Large intestine (tissue), 3 donors: ENCODE data around the gene KMT2C. TPM values are rescaled to one million over a fixed set of nuclear protein-coding genes. Genes with fewer than 3 reads are reported as not detected.

ENCODE experiments used
- DNase-seq, 2 donors: peaks; one replicate each; pipeline versions ENCODE4 v3.0.0 to v3.0.0-alpha.2; 2013
- H3K27ac ChIP-seq: one replicate; pipeline ENCODE4 v1.5.1; 2013; ENCODE audit warnings: low read length
- H3K27me3 ChIP-seq: 2 replicates; pipeline ENCODE4 v1.6.1; 2013; ENCODE audit warnings: low read length; ENCODE audit not compliant: control insufficient read depth, insufficient read depth
- H3K36me3 ChIP-seq: 2 replicates; pipeline ENCODE4 v1.6.1; 2013; ENCODE audit warnings: low read length; ENCODE audit not compliant: control insufficient read depth, insufficient read depth
- H3K4me1 ChIP-seq: one replicate; pipeline ENCODE4 v1.6.1; 2013; ENCODE audit warnings: low read length; ENCODE audit not compliant: control insufficient read depth, insufficient read depth
- H3K4me3 ChIP-seq: one replicate; pipeline ENCODE4 v1.5.1; 2013; ENCODE audit warnings: low read length
- H3K9me3 ChIP-seq: one replicate; pipeline ENCODE4 v1.6.1; 2013; ENCODE audit warnings: mild to moderate bottlenecking, low read depth, low read length, moderate library complexity; ENCODE audit not compliant: control insufficient read depth
- WGBS: methylation state at CpG from one replicate; pipeline ENCODE4 v1.1.5; 2013; ENCODE audit warnings: low lambda C conversion rate; ENCODE audit not compliant: insufficient coverage; 5-methylcytosine and 5-hydroxymethylcytosine counted together
- polyA plus RNA-seq: library from polyadenylated mRNA; unstranded; fragments of 120-200 nt; gene quantifications from one replicate; pipeline ENCODE4 v1.2.1, GENCODE V29; 2013

KMT2C gene
- polyA plus RNA-seq, 1 donor, result 34.1 TPM

DNA sequence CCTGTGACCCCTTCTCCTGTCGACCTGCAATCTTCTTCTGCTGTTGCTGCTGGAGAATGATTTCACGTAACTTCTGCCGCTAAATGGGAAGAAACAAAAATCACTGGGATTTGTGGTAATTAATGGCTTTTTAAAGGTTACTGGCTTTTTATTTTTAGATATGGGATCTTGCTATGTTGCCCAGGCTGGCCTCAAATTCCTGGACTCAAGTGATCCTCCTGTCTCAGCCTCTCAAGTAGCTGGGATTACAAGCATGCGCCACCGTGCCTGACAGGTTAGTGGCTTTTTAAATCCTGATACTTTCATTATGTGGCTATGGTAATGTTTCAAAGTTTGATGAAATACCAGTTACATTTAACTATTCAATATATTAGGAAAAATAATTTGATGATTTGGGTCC, 255.8 kb downstream of the KMT2C start:
- Histone ChIP-seq H3K4me3 (no peak overlapping the region), H3K27me3 (no peaks in the 10 kb centered on the region), H3K4me1 (no peaks in the 10 kb centered on the region), H3K9me3 (no peaks in the 10 kb centered on the region), H3K36me3 (peaks cover 75% of the 10 kb centered on the region), H3K27ac (no peak overlapping the region)
- WGBS, result no CpG with 5 or more reads among the region's 5 CpGs
- DNase-seq, result no peak

DNA sequence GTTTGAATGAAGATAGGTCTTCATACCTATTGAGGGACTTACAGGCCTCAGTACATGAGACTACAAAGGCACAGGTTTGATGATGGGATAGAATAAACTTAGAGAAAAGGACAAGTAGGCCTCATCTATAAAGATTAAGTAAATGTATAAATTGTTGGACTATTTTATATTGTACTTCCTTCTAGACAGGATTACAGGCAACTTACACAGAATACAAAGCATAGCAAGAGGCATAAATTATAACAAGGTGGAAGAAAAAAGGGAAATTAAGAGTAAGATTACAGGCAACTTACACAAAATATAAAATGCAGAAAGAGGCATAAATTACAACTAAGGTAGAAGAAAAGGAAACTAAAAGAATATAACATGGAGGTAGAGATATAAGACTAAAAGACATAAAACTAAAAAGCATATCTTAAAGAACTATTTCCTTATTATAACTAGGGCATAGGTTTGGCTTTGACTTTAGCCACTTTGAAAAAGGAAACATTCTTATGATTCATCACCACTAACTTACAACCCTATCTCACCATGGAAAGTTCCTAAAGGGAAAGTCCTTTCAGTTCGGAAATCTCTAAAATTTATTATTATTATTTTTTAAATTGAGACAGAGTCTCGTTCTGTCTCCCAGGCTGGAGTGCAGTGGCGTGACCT, 257.3 kb downstream of the KMT2C start:
- H3K9me3 ChIP-seq, result no peaks in the 10 kb centered on the region
- DNase-seq, result no peak
- no peaks in the 10 kb centered on the region for H3K4me1 ChIP-seq
- H3K27ac ChIP-seq, result no peak overlapping the region
- H3K36me3 ChIP-seq, result peaks cover 72% of the 10 kb centered on the region
- no peaks in the 10 kb centered on the region for H3K27me3 ChIP-seq
- 100% methylated on average over 1 of the region's 3 CpGs for WGBS
- H3K4me3 ChIP-seq, result no peak overlapping the region

DNA sequence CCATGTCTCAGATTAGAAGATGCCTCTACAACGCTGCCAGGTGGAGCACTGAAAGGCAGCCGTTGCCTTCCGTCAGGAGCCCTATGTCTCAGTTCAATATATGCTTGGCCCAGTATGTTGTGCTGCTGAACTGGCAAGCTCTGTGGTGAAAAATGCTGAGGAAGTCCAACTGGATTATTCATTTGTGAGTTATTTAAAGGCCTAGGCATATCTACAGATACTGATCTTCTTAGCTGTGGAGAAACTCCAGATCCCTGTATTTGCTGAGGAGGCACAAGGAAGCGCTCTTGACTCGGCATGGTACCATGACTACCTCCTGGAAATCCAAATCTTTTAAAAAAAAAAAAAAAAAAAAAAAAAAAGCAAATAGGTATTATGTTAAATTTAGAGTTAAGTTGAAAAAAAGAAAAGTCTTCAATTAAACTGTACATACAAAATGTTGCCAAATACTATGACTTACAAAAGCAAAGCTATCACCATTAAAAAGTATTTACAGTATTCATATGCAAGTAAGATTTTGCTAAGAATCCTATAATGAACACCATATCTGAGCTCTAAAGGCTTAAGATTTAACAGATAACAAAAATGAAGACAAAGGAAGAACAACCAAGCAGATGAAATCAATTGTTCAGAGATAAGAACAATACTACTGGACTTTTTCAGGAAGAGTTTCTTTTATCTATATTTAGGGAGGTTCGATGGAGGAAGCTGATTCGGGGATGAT, 258.0 kb downstream of the KMT2C start:
- Histone ChIP-seq H3K4me1 (no peaks in the 10 kb centered on the region), H3K4me3 (no peak overlapping the region), H3K27ac (no peak overlapping the region), H3K9me3 (no peaks in the 10 kb centered on the region), H3K27me3 (no peaks in the 10 kb centered on the region), H3K36me3 (peaks cover 71% of the 10 kb centered on the region)
- WGBS, result no CpG with 5 or more reads among the region's 7 CpGs
- DNase-seq, result no peak

DNA sequence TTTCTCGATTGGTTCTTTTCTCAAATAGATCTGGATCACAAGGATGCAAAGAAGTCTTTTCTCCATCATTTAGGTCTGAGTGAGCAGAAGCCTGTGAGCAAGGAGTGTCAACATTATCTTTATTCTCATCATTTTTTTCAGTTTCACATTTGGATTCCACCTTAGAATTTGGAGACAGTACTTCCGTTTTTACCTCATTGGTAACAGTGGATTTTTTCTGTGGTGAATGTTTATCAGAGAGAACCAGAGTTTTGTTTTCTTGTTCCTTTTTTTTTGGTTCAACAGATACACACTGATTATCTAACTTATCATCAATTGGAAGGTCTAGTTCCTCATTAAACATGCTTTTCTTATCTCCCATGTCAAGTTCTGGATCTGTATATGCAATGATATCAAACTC, 259.0 kb downstream of the KMT2C start:
- no peaks in the 10 kb centered on the region for H3K27me3 ChIP-seq
- DNase-seq, result no peak
- WGBS, result 100% methylated on average over 1 of the region's 2 CpGs
- H3K4me3 ChIP-seq, result no peak overlapping the region
- H3K27ac ChIP-seq, result no peak overlapping the region
- H3K4me1 ChIP-seq, result no peaks in the 10 kb centered on the region
- H3K9me3 ChIP-seq, result no peaks in the 10 kb centered on the region
- peaks cover 68% of the 10 kb centered on the region for H3K36me3 ChIP-seq

DNA sequence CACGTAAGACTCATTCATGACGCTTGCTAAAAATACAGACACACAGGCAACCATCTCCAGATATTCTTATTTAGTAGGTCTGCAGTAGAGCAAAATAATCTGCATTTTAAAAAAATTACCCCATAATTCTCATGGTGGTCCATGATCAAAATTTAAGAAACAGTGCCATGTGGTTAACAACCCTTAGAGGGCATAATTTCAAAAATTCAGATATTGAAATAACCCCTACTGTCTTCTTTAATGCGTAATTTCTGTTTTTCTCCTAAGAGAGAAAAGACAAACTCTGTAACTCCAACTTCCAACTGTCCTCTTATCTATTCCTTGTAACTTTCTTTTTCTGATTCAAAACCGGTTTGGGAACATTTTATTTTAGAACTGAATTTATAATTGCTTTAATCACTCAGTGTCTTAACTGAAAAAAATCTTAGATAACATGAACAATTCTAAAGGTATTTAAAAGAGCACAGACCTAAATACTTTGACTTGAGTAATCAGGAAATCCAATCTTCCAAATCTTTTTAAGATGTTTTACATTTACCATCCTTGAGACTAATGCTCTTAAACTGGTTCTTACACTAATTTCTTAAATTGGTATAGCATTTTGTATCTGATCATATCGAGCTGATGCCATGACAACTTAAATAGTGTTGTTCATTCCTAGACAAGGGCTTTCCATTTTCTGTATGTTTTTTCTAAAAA, 262.3 kb downstream of the KMT2C start:
- DNase-seq, result no peak
- no peaks in the 10 kb centered on the region for H3K27me3 ChIP-seq
- H3K4me1 ChIP-seq, result no peaks in the 10 kb centered on the region
- no peak overlapping the region for H3K27ac ChIP-seq
- H3K4me3 ChIP-seq, result no peak overlapping the region
- 100% methylated on average over 3 of the region's 5 CpGs for WGBS
- H3K9me3 ChIP-seq, result no peaks in the 10 kb centered on the region
- H3K36me3 ChIP-seq, result peaks cover 61% of the 10 kb centered on the region

DNA sequence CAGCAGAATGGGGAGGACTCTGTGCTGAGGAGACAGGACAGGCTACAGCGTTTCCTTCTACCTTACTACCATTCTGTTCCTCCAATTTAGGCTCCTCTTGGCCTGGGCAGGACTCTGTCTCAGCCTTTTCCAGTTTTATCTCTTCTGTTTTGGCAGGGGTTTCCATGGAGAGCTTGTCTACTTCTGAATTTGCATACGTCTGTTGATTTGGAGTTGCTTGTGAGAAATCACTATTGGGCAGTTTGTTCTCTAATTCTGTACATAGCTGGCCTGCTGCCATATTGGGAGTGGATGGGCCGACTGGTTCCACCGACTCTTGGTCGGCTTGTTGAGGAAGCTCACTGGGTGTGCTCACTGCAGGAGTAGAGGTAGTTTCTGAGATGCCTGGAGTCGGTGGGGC, 273.5 kb downstream of the KMT2C start:
- WGBS, result no CpG with 5 or more reads among the region's 6 CpGs
- no peak for DNase-seq
- H3K36me3 ChIP-seq, result peaks cover 70% of the 10 kb centered on the region

DNA sequence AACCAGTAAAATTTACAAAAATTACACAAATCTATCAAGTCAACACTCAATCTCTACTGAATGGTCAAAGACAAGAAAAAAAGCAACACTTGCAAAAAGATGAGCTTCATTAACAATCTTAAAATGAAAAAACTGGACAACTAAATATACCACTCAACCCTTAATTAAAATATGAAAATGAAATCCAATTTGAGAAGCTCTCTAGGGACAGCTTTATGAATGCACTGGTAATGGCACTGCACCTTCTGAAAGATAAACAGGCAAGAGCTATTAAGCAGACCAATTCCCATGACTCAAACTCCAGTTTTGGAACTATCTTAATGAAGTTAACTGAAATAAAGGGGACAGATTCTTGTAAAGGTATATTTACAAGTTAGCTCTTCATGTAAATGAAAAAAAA, 274.6 kb downstream of the KMT2C start:
- Histone ChIP-seq H3K9me3 (no peaks in the 10 kb centered on the region), H3K27ac (no peak overlapping the region), H3K4me1 (no peaks in the 10 kb centered on the region), H3K36me3 (peaks cover 68% of the 10 kb centered on the region), H3K27me3 (no peaks in the 10 kb centered on the region), H3K4me3 (no peak overlapping the region)
- no peak for DNase-seq

More for the DNA sequence above, 273.5 kb downstream of the KMT2C start:
- Histone ChIP-seq H3K9me3 (no peaks in the 10 kb centered on the region), H3K27me3 (no peaks in the 10 kb centered on the region), H3K27ac (no peak overlapping the region), H3K4me1 (no peaks in the 10 kb centered on the region), H3K4me3 (no peak overlapping the region)

DNA sequence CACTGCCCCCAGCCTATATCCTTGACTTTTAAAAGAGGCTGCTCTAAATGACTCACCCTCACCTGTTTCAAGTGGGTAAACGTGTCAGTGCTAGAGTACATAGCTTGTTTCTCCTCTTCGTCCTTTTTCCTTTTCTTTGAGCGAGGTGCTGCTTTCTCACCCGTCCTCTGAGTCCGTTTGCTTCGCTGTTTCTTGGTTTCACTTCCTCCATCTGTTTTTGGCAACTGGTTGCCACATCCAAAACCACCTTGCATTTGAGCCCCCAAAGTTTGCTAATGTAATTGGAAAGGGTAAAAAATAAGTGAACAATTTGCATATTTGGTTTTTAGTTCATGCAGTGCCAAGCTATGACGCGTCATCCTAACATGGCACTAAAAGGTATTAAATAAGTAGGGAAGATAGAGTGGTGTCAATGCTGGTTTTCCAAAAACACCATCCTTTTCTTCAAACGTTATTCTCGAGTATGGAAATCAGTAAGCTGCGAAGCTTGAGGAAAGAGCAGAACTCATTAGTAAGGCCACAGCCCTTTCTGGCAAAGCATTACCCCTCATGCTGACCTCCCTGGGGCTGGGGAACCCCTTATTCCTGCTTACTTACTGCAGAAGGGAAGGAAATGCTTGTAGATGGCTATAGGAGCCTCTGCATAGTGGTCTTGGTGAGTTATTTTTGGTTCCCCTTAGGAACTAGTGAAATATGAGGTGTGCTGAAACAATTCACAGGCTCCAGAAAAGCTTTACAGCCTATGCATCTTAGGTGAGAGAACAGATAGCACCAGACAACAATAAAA, 276.8 kb downstream of the KMT2C start:
- DNase-seq, result no peak
- no peak overlapping the region for H3K4me3 ChIP-seq
- H3K9me3 ChIP-seq, result no peaks in the 10 kb centered on the region
- H3K36me3 ChIP-seq, result peaks cover 74% of the 10 kb centered on the region
- H3K27ac ChIP-seq, result no peak overlapping the region
- H3K27me3 ChIP-seq, result no peaks in the 10 kb centered on the region
- WGBS, result 93% methylated on average over 5 of the region's 11 CpGs
- no peaks in the 10 kb centered on the region for H3K4me1 ChIP-seq

DNA sequence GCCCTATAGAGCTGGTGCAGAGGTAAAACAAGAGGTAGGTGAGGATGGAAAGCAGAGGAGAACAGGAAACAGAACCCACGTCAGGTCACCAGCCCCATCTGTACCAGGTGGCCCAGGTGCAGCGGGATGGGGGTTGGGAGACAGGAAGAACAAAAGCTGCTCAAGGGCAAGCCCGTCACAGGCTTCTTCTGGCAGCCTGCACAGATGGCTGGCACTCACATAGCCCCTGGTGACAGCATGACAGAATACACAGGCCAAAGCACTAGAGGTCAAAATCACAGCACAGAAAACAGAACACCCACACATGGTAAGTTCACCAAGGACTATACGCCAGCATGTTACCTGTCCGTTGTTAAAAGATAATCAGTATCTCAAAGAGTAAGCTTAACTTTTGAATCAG, 283.5 kb downstream of the KMT2C start:
- WGBS, result 100% methylated on average over 1 of the region's 5 CpGs
- Histone ChIP-seq H3K4me1 (no peaks in the 10 kb centered on the region), H3K4me3 (no peak overlapping the region), H3K27ac (no peak overlapping the region), H3K36me3 (peaks cover 77% of the 10 kb centered on the region), H3K27me3 (no peaks in the 10 kb centered on the region), H3K9me3 (no peaks in the 10 kb centered on the region)
- DNase-seq, result no peak

DNA sequence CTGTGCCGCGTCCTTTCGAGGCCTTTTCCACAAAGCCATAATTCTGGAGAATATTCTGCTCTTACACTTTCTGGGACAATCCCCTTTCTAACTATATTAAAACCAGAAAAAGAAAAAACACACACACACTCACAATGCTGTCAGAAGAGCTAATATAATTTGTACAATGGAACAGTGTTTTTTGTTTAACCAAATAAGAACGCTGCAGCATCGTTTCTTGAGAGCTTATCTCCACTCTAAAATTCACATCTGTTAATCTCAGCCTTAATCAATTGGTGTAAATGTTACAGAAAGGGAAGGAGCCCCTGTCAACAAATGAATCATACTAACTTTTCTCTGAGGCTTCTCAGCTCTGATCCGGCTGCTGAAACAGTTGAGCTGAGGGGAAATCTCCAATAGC, 286.4 kb downstream of the KMT2C start:
- Histone ChIP-seq H3K4me3 (no peak overlapping the region), H3K27me3 (no peaks in the 10 kb centered on the region), H3K27ac (no peak overlapping the region), H3K9me3 (no peaks in the 10 kb centered on the region), H3K36me3 (peaks cover 76% of the 10 kb centered on the region), H3K4me1 (no peaks in the 10 kb centered on the region)
- WGBS, result no CpG with 5 or more reads among the region's 6 CpGs
- no peak for DNase-seq
